NT2/D1 (cell line): ENCODE data around the gene VPS50.

Experiments
- SUZ12 ChIP-seq: IDR thresholded peaks from 2 replicates; pipeline ENCODE4 v1.6.1; 2011; ENCODE audit not compliant: insufficient read length, insufficient read depth; ENCODE audit errors: extremely low read depth
- YY1 ChIP-seq: IDR thresholded peaks from 2 replicates; pipeline ENCODE4 v1.6.1; 2011; ENCODE audit not compliant: insufficient read length, insufficient read depth
- ZNF274 ChIP-seq: IDR thresholded peaks from 2 replicates; pipeline ENCODE4 v1.6.1; 2011; ENCODE audit warnings: mild to moderate bottlenecking, low read depth, low read length

GRCh38 chr7:93194386-93194785, 37.8 kb upstream of the VPS50 start:
- TF ChIP-seq SUZ12 = no peak
- no peak for TF ChIP-seq YY1
- no peak for TF ChIP-seq ZNF274
